ENCODE measurements around the gene MAEL.

The MAEL gene

DNA sequence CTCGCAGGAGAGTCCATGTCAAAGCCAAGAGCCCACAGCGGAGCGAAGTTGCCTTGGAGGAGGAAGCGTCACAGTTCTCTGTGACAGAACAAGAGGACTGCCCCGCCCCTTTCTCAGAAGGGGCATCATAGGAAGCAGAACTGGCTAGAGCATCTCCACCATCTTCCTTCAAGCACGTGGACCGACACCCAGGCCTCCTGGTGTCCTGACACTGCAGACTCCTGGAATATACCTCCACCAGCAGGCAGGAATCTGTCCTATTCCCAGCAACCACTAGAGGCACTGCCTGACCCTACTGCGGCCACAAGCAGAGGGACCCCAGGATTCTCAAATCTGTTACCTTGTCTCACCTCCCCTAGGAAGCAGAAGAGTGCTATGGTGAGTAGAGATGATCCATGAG lies 63.3 kb downstream of the MAEL start:
- Histone ChIP-seq H4K20me1 (ENCODE audit: insufficient read depth, low read length) (no peaks in the 10 kb centered on the region), H3K9me3 (ENCODE audit: low read length) (no peaks in the 10 kb centered on the region), H3K9ac (ENCODE audit: low read length) (no peak overlapping the region), H3K79me2 (ENCODE audit: insufficient read depth, low read length) (no peaks in the 10 kb centered on the region), H3K4me1 (ENCODE audit: insufficient read depth, low read length, severe bottlenecking) (no peaks in the 10 kb centered on the region), H3K9me2 (ENCODE audit: low read depth, low read length) (no peaks in the 10 kb centered on the region), H2AFZ (ENCODE audit: low read length) (no peak overlapping the region), H3K36me3 (ENCODE audit: insufficient read depth, low read length) (no peaks in the 10 kb centered on the region), H3F3A (ENCODE audit: insufficient read depth, low read length) (no peaks in the 10 kb centered on the region), H3K4me2 (ENCODE audit: low read length) (no peak overlapping the region), H3K4me3 (ENCODE audit: low read depth, low read length, poor library complexity, severe bottlenecking) (no peak overlapping the region), H3K27ac (ENCODE audit: low read depth, low read length, poor library complexity, severe bottlenecking) (no peak overlapping the region), H3K27me3 (ENCODE audit: insufficient read depth, low read length) (no peaks in the 10 kb centered on the region)
- TF ChIP-seq, protein P1, sequence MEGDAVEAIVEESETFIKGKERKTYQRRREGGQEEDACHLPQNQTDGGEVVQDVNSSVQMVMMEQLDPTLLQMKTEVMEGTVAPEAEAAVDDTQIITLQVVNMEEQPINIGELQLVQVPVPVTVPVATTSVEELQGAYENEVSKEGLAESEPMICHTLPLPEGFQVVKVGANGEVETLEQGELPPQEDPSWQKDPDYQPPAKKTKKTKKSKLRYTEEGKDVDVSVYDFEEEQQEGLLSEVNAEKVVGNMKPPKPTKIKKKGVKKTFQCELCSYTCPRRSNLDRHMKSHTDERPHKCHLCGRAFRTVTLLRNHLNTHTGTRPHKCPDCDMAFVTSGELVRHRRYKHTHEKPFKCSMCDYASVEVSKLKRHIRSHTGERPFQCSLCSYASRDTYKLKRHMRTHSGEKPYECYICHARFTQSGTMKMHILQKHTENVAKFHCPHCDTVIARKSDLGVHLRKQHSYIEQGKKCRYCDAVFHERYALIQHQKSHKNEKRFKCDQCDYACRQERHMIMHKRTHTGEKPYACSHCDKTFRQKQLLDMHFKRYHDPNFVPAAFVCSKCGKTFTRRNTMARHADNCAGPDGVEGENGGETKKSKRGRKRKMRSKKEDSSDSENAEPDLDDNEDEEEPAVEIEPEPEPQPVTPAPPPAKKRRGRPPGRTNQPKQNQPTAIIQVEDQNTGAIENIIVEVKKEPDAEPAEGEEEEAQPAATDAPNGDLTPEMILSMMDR (IDR thresholded peaks at IDR 0.05; ENCODE audit: low read length) = peak; percentile 20; the same call in 1 of the 2 replicates
- TF ChIP-seq EZH2 (IDR thresholded peaks at IDR 0.05; ENCODE audit: borderline replicate concordance, low read length) = no peak

DNA sequence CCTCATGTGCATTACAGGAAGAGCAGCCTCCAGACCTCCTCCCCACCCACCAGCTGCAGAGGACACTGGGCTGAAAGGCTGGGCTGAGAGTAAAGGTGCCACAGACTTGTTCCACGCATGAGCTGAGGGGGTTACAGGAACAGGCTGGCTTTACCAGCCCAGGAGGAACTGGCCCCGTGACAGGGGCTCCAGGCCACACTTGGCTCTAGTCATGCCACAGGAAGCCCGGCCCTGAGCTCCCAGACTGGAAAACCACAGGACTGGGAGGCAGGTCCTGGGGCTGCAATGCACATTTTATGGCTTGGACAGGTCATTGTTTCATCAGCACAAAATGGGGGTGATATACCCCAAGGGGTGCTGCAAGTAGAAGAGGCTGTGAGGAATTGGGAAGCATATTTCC lies 65.5 kb downstream of the MAEL start:
- Histone ChIP-seq H3K36me3 (ENCODE audit: insufficient read depth, low read length) (no peaks in the 10 kb centered on the region), H3K9ac (ENCODE audit: low read length) (no peak overlapping the region), H3K27me3 (ENCODE audit: insufficient read depth, low read length) (no peaks in the 10 kb centered on the region), H2AFZ (ENCODE audit: low read length) (no peak overlapping the region), H4K20me1 (ENCODE audit: insufficient read depth, low read length) (no peaks in the 10 kb centered on the region), H3K4me3 (ENCODE audit: low read depth, low read length, poor library complexity, severe bottlenecking) (no peak overlapping the region), H3K27ac (ENCODE audit: low read depth, low read length, poor library complexity, severe bottlenecking) (no peak overlapping the region), H3K4me2 (ENCODE audit: low read length) (no peak overlapping the region), H3K79me2 (ENCODE audit: insufficient read depth, low read length) (no peaks in the 10 kb centered on the region), H3K4me1 (ENCODE audit: insufficient read depth, low read length, severe bottlenecking) (peaks cover 6% of the 10 kb centered on the region), H3F3A (ENCODE audit: insufficient read depth, low read length) (no peaks in the 10 kb centered on the region), H3K9me3 (ENCODE audit: low read length) (no peaks in the 10 kb centered on the region), H3K9me2 (ENCODE audit: low read depth, low read length) (no peaks in the 10 kb centered on the region)
- TF ChIP-seq, protein P1 (IDR thresholded peaks at IDR 0.05; ENCODE audit: low read length) = no peak
- no peak for TF ChIP-seq EZH2 (IDR thresholded peaks at IDR 0.05; ENCODE audit: borderline replicate concordance, low read length)

DNA sequence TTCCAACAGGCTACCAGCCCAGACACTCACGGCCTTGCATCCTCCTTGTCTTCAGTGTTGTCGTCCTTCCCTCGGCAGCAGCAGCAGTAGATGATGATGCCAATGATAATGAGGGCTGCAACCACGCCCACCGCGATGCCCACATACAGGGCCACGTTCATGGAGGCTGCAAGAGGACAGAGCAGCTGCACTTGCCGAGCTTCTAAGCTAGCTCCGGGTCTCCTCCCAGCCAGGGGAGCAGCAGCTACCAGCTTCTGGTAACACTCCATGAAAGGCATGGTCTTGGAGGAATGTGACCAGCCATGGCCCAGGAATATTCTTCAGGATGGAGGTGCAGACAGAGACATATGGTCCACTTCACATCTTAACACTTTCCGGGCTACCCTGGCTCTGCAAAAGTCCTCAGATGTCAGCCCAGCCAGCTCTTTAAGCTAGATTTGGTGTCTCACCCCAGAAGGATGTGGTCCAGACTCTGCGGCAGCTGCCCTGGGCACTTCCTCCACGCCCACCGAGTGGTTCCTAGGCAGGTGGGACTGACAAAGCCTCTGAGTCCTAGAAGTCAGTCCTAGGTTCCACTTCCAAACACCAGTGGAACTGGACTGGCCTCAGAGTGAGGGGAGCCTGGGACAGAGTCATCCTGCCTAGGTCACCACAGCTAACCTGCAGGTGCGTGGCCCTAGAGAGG lies 66.0 kb downstream of the MAEL start:
- Histone ChIP-seq H3K4me3 (ENCODE audit: low read depth, low read length, poor library complexity, severe bottlenecking) (no peak overlapping the region), H3K9me3 (ENCODE audit: low read length) (no peaks in the 10 kb centered on the region), H3K9me2 (ENCODE audit: low read depth, low read length) (no peaks in the 10 kb centered on the region), H3F3A (ENCODE audit: insufficient read depth, low read length) (no peaks in the 10 kb centered on the region), H3K79me2 (ENCODE audit: insufficient read depth, low read length) (no peaks in the 10 kb centered on the region), H3K36me3 (ENCODE audit: insufficient read depth, low read length) (no peaks in the 10 kb centered on the region), H3K27ac (ENCODE audit: low read depth, low read length, poor library complexity, severe bottlenecking) (no peak overlapping the region), H3K27me3 (ENCODE audit: insufficient read depth, low read length) (no peaks in the 10 kb centered on the region), H2AFZ (ENCODE audit: low read length) (no peak overlapping the region), H3K4me1 (ENCODE audit: insufficient read depth, low read length, severe bottlenecking) (peaks cover 6% of the 10 kb centered on the region), H3K4me2 (ENCODE audit: low read length) (no peak overlapping the region), H4K20me1 (ENCODE audit: insufficient read depth, low read length) (no peaks in the 10 kb centered on the region), H3K9ac (ENCODE audit: low read length) (no peak overlapping the region)
- TF ChIP-seq, protein P1 (IDR thresholded peaks at IDR 0.05; ENCODE audit: low read length) = no peak
- no peak for TF ChIP-seq EZH2 (IDR thresholded peaks at IDR 0.05; ENCODE audit: borderline replicate concordance, low read length)

All from OCI-LY1 (cell line).